Keratinocyte (primary cell): Measurements from ENCODE around the gene EIF2S2. TPM values are rescaled to one million over a fixed set of nuclear protein-coding genes. Genes with fewer than 3 reads are reported as not detected.

Source experiments
- DNase-seq: peaks from one replicate; pipeline ENCODE4 v3.0.0-alpha.2; 2011; ENCODE audit warnings: low read depth, missing footprints, low spot score
- FAIRE-seq: peaks from 2 replicates; lab custom pipeline; 2011; peaks lifted over from hg19 to GRCh38; lab: Jason Lieb, UNC
- H2AFZ ChIP-seq: 2 replicates; pipeline ENCODE4 v1.6.0; 2012; ENCODE audit warnings: low read length, control low read depth, inconsistent platforms; ENCODE audit not compliant: control insufficient read depth
- H3K27ac ChIP-seq: 2 replicates; pipeline ENCODE4 v1.5.1; 2011; ENCODE audit warnings: low read length; ENCODE audit not compliant: control insufficient read depth, insufficient read depth
- H3K27me3 ChIP-seq: 3 replicates; pipeline ENCODE4 v1.6.0; 2011; ENCODE audit warnings: low read length; ENCODE audit not compliant: control insufficient read depth, insufficient read depth; ENCODE audit errors: extremely low read depth
- H3K36me3 ChIP-seq, 2 experiments: 2 replicates in 1 of 2; 3 replicates in 1 of 2; pipeline ENCODE4 v1.5.1; 2011; ENCODE audit warnings: low read length in 2 of 2, mild to moderate bottlenecking in 1 of 2; ENCODE audit not compliant: control insufficient read depth in 2 of 2, insufficient read depth in 2 of 2; ENCODE audit errors: extremely low read depth in 1 of 2
- H3K4me1 ChIP-seq: 3 replicates; pipeline ENCODE4 v1.5.1; 2011; ENCODE audit warnings: low read length; ENCODE audit not compliant: control insufficient read depth, insufficient read depth; ENCODE audit errors: extremely low read depth
- H3K4me2 ChIP-seq: 3 replicates; pipeline ENCODE4 v1.6.0; 2011; ENCODE audit warnings: low read depth, low read length; ENCODE audit not compliant: control insufficient read depth, insufficient read depth; ENCODE audit errors: extremely low read depth
- H3K4me3 ChIP-seq, 3 experiments: fragments of 200-600 bp in 1 of 3; sonication (generic) in 1 of 3; 2 replicates in 2 of 3; 3 replicates in 1 of 3; pipeline ENCODE4 v1.5.1; 2011 to 2016; ENCODE audit warnings: low read length in 3 of 3, mild to moderate bottlenecking in 3 of 3, control low read depth in 2 of 3, inconsistent platforms in 1 of 3, low read depth in 1 of 3, mixed read lengths in 1 of 3, mixed run types in 1 of 3, moderate library complexity in 1 of 3; ENCODE audit not compliant: control insufficient read depth in 2 of 3, insufficient read depth in 2 of 3; ENCODE audit errors: extremely low read depth in 1 of 3
- H3K79me2 ChIP-seq: 2 replicates; pipeline ENCODE4 v1.6.0; 2012; ENCODE audit warnings: low read length; ENCODE audit not compliant: control insufficient read depth, insufficient read depth
- H3K9ac ChIP-seq: 3 replicates; pipeline ENCODE4 v1.6.0; 2011; ENCODE audit warnings: low read length; ENCODE audit not compliant: control insufficient read depth, insufficient read depth; ENCODE audit errors: extremely low read depth
- H3K9me1 ChIP-seq: 3 replicates; pipeline ENCODE4 v1.6.0; 2011; ENCODE audit warnings: low read length; ENCODE audit not compliant: control insufficient read depth, insufficient read depth; ENCODE audit errors: extremely low read depth
- H3K9me3 ChIP-seq: 2 replicates; pipeline ENCODE4 v1.5.1; 2012; ENCODE audit warnings: low read depth, low read length; ENCODE audit not compliant: control insufficient read depth
- H4K20me1 ChIP-seq: 3 replicates; pipeline ENCODE4 v1.6.0; 2011; ENCODE audit warnings: low read length; ENCODE audit not compliant: control insufficient read depth, insufficient read depth; ENCODE audit errors: extremely low read depth
- EZH2 ChIP-seq: IDR thresholded peaks from one replicate; pipeline ENCODE4 v1.6.1; 2012; ENCODE audit warnings: inconsistent platforms, mild to moderate bottlenecking, low read length, moderate library complexity
- dilution Hi-C: fragments of 300-500 bp; cut with MboI; formaldehyde crosslinking; loops from one replicate; pipeline ENCODE4 v1.7.0; 2020; ENCODE audit warnings: low sequenced_read_pairs; ENCODE audit not compliant: extremely low pct_ligation_motif_present
- polyA plus RNA-seq, 5 experiments: library from polyadenylated mRNA; depleted of rRNA in 3 of 5; stranded (reverse) in 3 of 5; stranded (forward) in 1 of 5; unstranded in 1 of 5; fragments of >200 nt; gene quantifications; 1 replicate in 1 of 5; 2 replicates in 3 of 5; 3 replicates in 1 of 5; pipeline versions ENCODE4 v1.2.1 to v1.2.3, GENCODE V29; 2011 to 2012; ENCODE audit warnings: missing spikeins in 2 of 5, low read depth in 1 of 5, low replicate concordance in 1 of 5
- TF ChIP-seq, protein P1 (sequence below), 3 experiments: IDR thresholded peaks in 1 of 3; conservative IDR thresholded peaks in 1 of 3; optimal IDR thresholded peaks in 1 of 3; 2 replicates in 2 of 3; 3 replicates in 1 of 3; pipeline versions ENCODE3 to v1.5.1; 2011; ENCODE audit warnings: low read length in 3 of 3, mild to moderate bottlenecking in 3 of 3, moderate library complexity in 2 of 3, control low read depth in 1 of 3, inconsistent platforms in 1 of 3; ENCODE audit not compliant: insufficient read depth in 2 of 3; ENCODE audit errors: extremely low read depth in 1 of 3

EIF2S2 gene
- polyA plus RNA-seq, 1 donor (not counting 4 experiments of a cell fraction or from before 2014, with no cell fraction given), result 131 TPM

DNA sequence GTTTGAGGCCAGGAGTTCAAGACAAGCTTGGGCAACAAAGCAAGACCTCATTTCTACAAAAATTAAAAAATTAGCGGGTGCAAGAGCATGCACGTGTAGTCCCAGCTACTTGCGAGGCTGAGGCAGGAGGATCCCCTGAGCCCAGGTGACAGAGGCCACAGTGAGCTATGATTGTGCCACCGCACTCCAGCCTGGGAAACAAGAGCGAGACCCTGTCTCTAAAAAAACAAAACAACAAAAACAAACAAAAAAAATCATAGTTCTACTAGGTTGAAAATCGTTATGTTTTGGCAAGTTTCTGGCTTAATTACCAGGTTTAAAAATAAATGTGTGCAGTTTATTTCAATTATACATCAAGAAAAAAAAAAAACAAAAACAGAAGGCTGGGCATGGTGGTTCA lies 2.6 kb downstream of the EIF2S2 start:
- H3K4me1 ChIP-seq, result peaks cover 26% of the 10 kb centered on the region
- dilution Hi-C loops, result no loop called here
- DNase-seq (no peak), FAIRE-seq (no peak)
- peaks cover 76% of the 10 kb centered on the region for H3K79me2 ChIP-seq
- no peak for TF ChIP-seq EZH2
- TF ChIP-seq, protein P1, sequence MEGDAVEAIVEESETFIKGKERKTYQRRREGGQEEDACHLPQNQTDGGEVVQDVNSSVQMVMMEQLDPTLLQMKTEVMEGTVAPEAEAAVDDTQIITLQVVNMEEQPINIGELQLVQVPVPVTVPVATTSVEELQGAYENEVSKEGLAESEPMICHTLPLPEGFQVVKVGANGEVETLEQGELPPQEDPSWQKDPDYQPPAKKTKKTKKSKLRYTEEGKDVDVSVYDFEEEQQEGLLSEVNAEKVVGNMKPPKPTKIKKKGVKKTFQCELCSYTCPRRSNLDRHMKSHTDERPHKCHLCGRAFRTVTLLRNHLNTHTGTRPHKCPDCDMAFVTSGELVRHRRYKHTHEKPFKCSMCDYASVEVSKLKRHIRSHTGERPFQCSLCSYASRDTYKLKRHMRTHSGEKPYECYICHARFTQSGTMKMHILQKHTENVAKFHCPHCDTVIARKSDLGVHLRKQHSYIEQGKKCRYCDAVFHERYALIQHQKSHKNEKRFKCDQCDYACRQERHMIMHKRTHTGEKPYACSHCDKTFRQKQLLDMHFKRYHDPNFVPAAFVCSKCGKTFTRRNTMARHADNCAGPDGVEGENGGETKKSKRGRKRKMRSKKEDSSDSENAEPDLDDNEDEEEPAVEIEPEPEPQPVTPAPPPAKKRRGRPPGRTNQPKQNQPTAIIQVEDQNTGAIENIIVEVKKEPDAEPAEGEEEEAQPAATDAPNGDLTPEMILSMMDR (optimal IDR thresholded peaks at IDR 0.05 in 1 of 3, IDR thresholded peaks at IDR 0.05 in 1 of 3, conservative IDR thresholded peaks at IDR 0.05 in 1 of 3; ENCODE audit: extremely low read depth in 1 of 3, insufficient read depth in 2 of 3, low read length in 3 of 3), result no peak
- H3K4me3 ChIP-seq, result no peak overlapping the region
- no peak overlapping the region for H3K9ac ChIP-seq
- peaks cover 6 to 37% of the 10 kb centered on the region in 2 experiments for H3K36me3 ChIP-seq
- H4K20me1 ChIP-seq, result peaks cover 58% of the 10 kb centered on the region
- H3K4me2 ChIP-seq, result peak overlapping the region; percentile 22
- no peak overlapping the region for H2AFZ ChIP-seq
- no peaks in the 10 kb centered on the region for H3K9me3 ChIP-seq
- peaks cover 7% of the 10 kb centered on the region for H3K9me1 ChIP-seq
- no peaks in the 10 kb centered on the region for H3K27me3 ChIP-seq
- H3K27ac ChIP-seq, result no peak overlapping the region

GRCh38 chr20:34108616-34109174 lies 3.3 kb downstream of the EIF2S2 start:
- H3K27me3 ChIP-seq, result no peaks in the 10 kb centered on the region
- peaks cover 26% of the 10 kb centered on the region for H3K4me1 ChIP-seq
- DNase-seq, result no peak
- no peak for FAIRE-seq
- H3K9me3 ChIP-seq, result no peaks in the 10 kb centered on the region
- H3K9ac ChIP-seq, result no peak overlapping the region
- dilution Hi-C loops, result no loop called here
- H3K36me3 ChIP-seq, result peaks cover 10 to 44% of the 10 kb centered on the region in 2 experiments
- H3K4me3 ChIP-seq, result no peak overlapping the region
- H3K4me2 ChIP-seq, result peak overlapping the region; percentile 22
- H2AFZ ChIP-seq, result no peak overlapping the region
- no peak overlapping the region for H3K27ac ChIP-seq
- H3K79me2 ChIP-seq, result peaks cover 84% of the 10 kb centered on the region
- TF ChIP-seq EZH2, result no peak
- TF ChIP-seq, protein P1 (optimal IDR thresholded peaks at IDR 0.05 in 1 of 3, IDR thresholded peaks at IDR 0.05 in 1 of 3, conservative IDR thresholded peaks at IDR 0.05 in 1 of 3; ENCODE audit: extremely low read depth in 1 of 3, insufficient read depth in 2 of 3, low read length in 3 of 3), result no peak
- peaks cover 65% of the 10 kb centered on the region for H4K20me1 ChIP-seq
- peaks cover 7% of the 10 kb centered on the region for H3K9me1 ChIP-seq
